DOHH2 (cell line): Measurements from ENCODE around the gene IL1A.

Source experiments
- EZH2phosphoT487 ChIP-seq: fragments of 200-600 bp; sonication (generic); IDR thresholded peaks from 2 replicates; pipeline ENCODE4 v1.6.1; 2017; ENCODE audit warnings: borderline replicate concordance, mild to moderate bottlenecking, antibody characterized with exemption, low read length, moderate library complexity, mixed read lengths
- TF ChIP-seq, protein P1 (sequence below): fragments of 200-600 bp; sonication (generic); IDR thresholded peaks from one replicate; pipeline ENCODE4 v1.5.1; 2014; ENCODE audit warnings: antibody characterized with exemption, mild to moderate bottlenecking, low read depth, low read length; ENCODE audit not compliant: poor library complexity, severe bottlenecking

DNA sequence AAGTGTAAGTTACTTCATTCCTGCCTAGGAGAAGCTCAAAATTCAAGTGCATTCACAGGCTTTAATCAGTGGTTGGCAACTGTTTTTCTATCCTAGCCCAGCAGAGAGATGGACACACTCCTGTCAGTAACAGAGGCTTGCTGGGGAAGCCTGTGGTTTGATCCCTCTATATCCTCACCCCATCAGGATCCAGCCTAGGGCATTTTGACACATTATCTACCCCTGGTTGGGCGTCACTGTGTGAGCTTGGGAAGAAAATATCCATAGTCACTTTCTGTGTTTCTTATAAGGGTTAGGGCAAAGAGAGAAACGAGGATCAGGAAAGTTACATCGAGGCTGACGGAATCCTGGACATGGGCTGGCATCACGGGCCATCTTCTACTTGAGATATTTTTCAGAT is 53.5 kb downstream of the IL1A start:
- TF ChIP-seq, protein P1, sequence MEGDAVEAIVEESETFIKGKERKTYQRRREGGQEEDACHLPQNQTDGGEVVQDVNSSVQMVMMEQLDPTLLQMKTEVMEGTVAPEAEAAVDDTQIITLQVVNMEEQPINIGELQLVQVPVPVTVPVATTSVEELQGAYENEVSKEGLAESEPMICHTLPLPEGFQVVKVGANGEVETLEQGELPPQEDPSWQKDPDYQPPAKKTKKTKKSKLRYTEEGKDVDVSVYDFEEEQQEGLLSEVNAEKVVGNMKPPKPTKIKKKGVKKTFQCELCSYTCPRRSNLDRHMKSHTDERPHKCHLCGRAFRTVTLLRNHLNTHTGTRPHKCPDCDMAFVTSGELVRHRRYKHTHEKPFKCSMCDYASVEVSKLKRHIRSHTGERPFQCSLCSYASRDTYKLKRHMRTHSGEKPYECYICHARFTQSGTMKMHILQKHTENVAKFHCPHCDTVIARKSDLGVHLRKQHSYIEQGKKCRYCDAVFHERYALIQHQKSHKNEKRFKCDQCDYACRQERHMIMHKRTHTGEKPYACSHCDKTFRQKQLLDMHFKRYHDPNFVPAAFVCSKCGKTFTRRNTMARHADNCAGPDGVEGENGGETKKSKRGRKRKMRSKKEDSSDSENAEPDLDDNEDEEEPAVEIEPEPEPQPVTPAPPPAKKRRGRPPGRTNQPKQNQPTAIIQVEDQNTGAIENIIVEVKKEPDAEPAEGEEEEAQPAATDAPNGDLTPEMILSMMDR = no peak
- no peak for TF ChIP-seq EZH2phosphoT487
